Measurements from ENCODE around the gene DNM1L. TPM values are rescaled to one million over a fixed set of nuclear protein-coding genes. Genes with fewer than 3 reads are reported as not detected.
A peak's percentile ranks its signal among the peaks of the same experiment; 100 is the strongest.

The DNM1L gene
- total and polyA plus RNA-seq, 2 of the 4 experiments (the other 2 are of a cell fraction) = 44.8 to 70.1 TPM

GRCh38 chr12:32756476-32757066 lies 77.5 kb downstream of the DNM1L start:
- H3K4me2 ChIP-seq (ENCODE audit: low read depth, low read length) = peak overlapping the region; percentile 42; the same call in 1 of the 2 replicates
- no peak overlapping the region for H3K18ac ChIP-seq (ENCODE audit: low read depth, low read length)
- no TSS peak for BruUV-seq (replicated peaks)
- peaks cover 6% of the 10 kb centered on the region for H3K36me3 ChIP-seq (ENCODE audit: control insufficient read depth, insufficient read depth, low read length)
- no peak overlapping the region for H3K9ac ChIP-seq (ENCODE audit: low read depth, low read length)
- peaks cover 8 to 21% of the 10 kb centered on the region in 2 experiments for H3K79me1 ChIP-seq (ENCODE audit: low read depth in 1 of 2, low read length in 2 of 2)
- H4K8ac ChIP-seq (ENCODE audit: low read depth in 2 of 2, low read length in 2 of 2) = peak overlapping the region in 1 of 2 experiments; percentile 87; a peak in 1 of 4 replicates
- peaks cover 5% of the 10 kb centered on the region; the same call in 1 of the 2 replicates for H3K4me1 ChIP-seq (ENCODE audit: control insufficient read depth, insufficient read depth, low read length)
- no peak overlapping the region for H3K14ac ChIP-seq (replicated peaks; ENCODE audit: low read depth, low read length)
- no peaks in the 10 kb centered on the region for H3K27me3 ChIP-seq (ENCODE audit: control insufficient read depth, insufficient read depth, low read length)
- no peak overlapping the region for H4K91ac ChIP-seq (ENCODE audit: insufficient read depth, low read depth, low read length)
- ChIA-PET POLR2A (ENCODE audit: unreplicated experiment) (no interaction called here), CTCF (interaction anchor here (0.6 to 1.8 kb wide), 4 partner anchors 17 to 1485 kb away, joined by 3 read pairs; no protein-coding TSS in a partner anchor)
- H3K4me3 ChIP-seq (ENCODE audit: insufficient read depth, low read depth, low read length) = no peak overlapping the region
- H2AK5ac ChIP-seq (ENCODE audit: low read depth, low read length) = no peak overlapping the region
- no peak overlapping the region for H2BK5ac ChIP-seq (ENCODE audit: low read depth, low read length, poor library complexity, severe bottlenecking)
- H2BK120ac ChIP-seq (ENCODE audit: low read depth, low read length) = no peak overlapping the region
- no peak overlapping the region for H2BK15ac ChIP-seq (ENCODE audit: low read depth, low read length)
- H2AFZ ChIP-seq (replicated peaks; ENCODE audit: low read length, poor library complexity) = peak overlapping the region; percentile 75
- H4K20me1 ChIP-seq (ENCODE audit: insufficient read depth, low read length) = no peaks in the 10 kb centered on the region; the same call in 1 of the 2 replicates
- no peaks in the 10 kb centered on the region for H3K9me3 ChIP-seq (ENCODE audit: control insufficient read depth, insufficient read depth, low read length)
- dilution Hi-C loops (cut with HindIII; ENCODE audit: low sequenced_read_pairs, unreplicated experiment) = no loop called here
- no peak overlapping the region for H3K27ac ChIP-seq (ENCODE audit: insufficient read depth, low read length)
- no peak overlapping the region for H3K4ac ChIP-seq (ENCODE audit: low read depth, low read length)
- no peak overlapping the region for H3K23ac ChIP-seq (ENCODE audit: low read depth, low read length)
- H3K56ac ChIP-seq (ENCODE audit: extremely low read depth, insufficient read depth, low read length) = no peak overlapping the region
- no peak for DNase-seq
- no peak overlapping the region for H2AK9ac ChIP-seq (replicated peaks; ENCODE audit: low read depth, low read length, poor library complexity)
- intact Hi-C loops (cut with micrococcal nuclease) = loop anchor here (1.0 to 10.0 kb wide), 3 partner anchors 163 to 1266 kb away; partner anchors contain the start of genes ALG10 and ETFBKMT
- no peaks in the 10 kb centered on the region for H3K9me1 ChIP-seq (ENCODE audit: insufficient read depth, low read length)
- in situ Hi-C loops (cut with MboI; ENCODE audit: low sequenced_read_pairs) = loop anchor here (5.0 kb wide), 1 partner anchor 1266 kb away; the partner anchor contains the start of gene ALG10
- no peak overlapping the region for H2BK20ac ChIP-seq (ENCODE audit: low read depth, low read length)
- H4K5ac ChIP-seq (ENCODE audit: low read depth, low read length) = no peak overlapping the region
- ATAC-seq (ENCODE audit: low read depth) = no peak
- 17% methylated on average over 4 of the region's 8 CpGs; no CpG with 5 or more reads in 1 of the 2 experiments for WGBS, 2 experiments (ENCODE audit: extremely low coverage in 2 of 2, insufficient read length in 1 of 2)
- TF ChIP-seq RFX5 (IDR thresholded peaks at IDR 0.05; ENCODE audit: low read depth, low read length) (no peak), FOS (IDR thresholded peaks at IDR 0.05; ENCODE audit: low read depth, low read length) (no peak), POLR2A (IDR thresholded peaks at IDR 0.05; ENCODE audit: low read depth, low read length) (no peak), USF2 (IDR thresholded peaks at IDR 0.05; ENCODE audit: low read depth, low read length) (no peak), CTCF (conservative IDR thresholded peaks at IDR 0.05; ENCODE audit: low read depth, low read length) (no peak), CHD1 (IDR thresholded peaks at IDR 0.05; ENCODE audit: low read depth, low read length) (no peak), BHLHE40 (IDR thresholded peaks at IDR 0.05; ENCODE audit: low read depth, low read length) (no peak), RCOR1 (IDR thresholded peaks at IDR 0.05; ENCODE audit: insufficient replicate concordance, low read length) (no peak), SMC3 (IDR thresholded peaks at IDR 0.05; ENCODE audit: low read depth, low read length) (no peak), MXI1 (IDR thresholded peaks at IDR 0.05; ENCODE audit: borderline replicate concordance, low read depth, low read length) (no peak), CEBPB (IDR thresholded peaks at IDR 0.05; ENCODE audit: low read depth, low read length) (no peak), MAFK (IDR thresholded peaks at IDR 0.05; ENCODE audit: low read depth, low read length) (no peak), MAZ (IDR thresholded peaks at IDR 0.05; ENCODE audit: borderline replicate concordance, low read depth, low read length) (no peak), RAD21 (IDR thresholded peaks at IDR 0.05; ENCODE audit: low read length) (no peak), NFE2L2 (IDR thresholded peaks at IDR 0.05; ENCODE audit: low read depth, low read length) (no peak)
